HL-60 (cell line): Measurements from ENCODE around the gene FRAT1.
A peak's percentile ranks its signal among the peaks of the same experiment; 100 is the strongest.
"Not testable (repeated sequence)": the region's sequence is repeated elsewhere in the genome, so short reads cannot be mapped to it uniquely, and the experiment has no call there.

ENCODE experiments used
- DNase-seq, 2 experiments: peaks; one replicate each; pipeline ENCODE4 v3.0.0-alpha.2; 2010 to 2020; ENCODE audit warnings: low read depth in 1 of 2, low spot score in 1 of 2
- H3K27ac ChIP-seq: fragments of 250-450 bp; sonication (Bioruptor Pico); replicated peaks from 2 replicates; pipeline ENCODE4 v1.5.1; 2020; ENCODE audit warnings: mild to moderate bottlenecking, moderate library complexity
- H3K27me3 ChIP-seq: fragments of 250-450 bp; sonication (Bioruptor Pico); 2 replicates; pipeline ENCODE4 v1.5.1; 2021; ENCODE audit warnings: mild to moderate bottlenecking, moderate library complexity; ENCODE audit not compliant: insufficient read depth, poor library complexity, severe bottlenecking
- H3K4me3 ChIP-seq: replicated peaks from 2 replicates; pipeline ENCODE4 v1.5.1; 2011; ENCODE audit warnings: mild to moderate bottlenecking, control low read depth, low read length; ENCODE audit not compliant: insufficient read depth
- GABPA ChIP-seq: IDR thresholded peaks from 2 replicates; pipeline ENCODE4 v1.6.1; 2012; ENCODE audit warnings: low read depth
- POLR2AphosphoS5 ChIP-seq: IDR thresholded peaks from 2 replicates; pipeline ENCODE4 v1.6.1; 2012; ENCODE audit warnings: low read depth
- SPI1 ChIP-seq: IDR thresholded peaks from 2 replicates; pipeline ENCODE4 v1.6.1; 2012; ENCODE audit warnings: low read depth, mild to moderate bottlenecking, borderline replicate concordance
- TF ChIP-seq, protein P1 (sequence below): IDR thresholded peaks from 2 replicates; pipeline ENCODE4 v1.6.1; 2012; ENCODE audit warnings: low read depth; ENCODE audit not compliant: insufficient replicate concordance
- TF ChIP-seq, protein P2 (sequence below): IDR thresholded peaks from one replicate; pipeline ENCODE4 v1.5.1; 2011; ENCODE audit warnings: low read length, control low read depth, inconsistent platforms; ENCODE audit not compliant: insufficient read depth

Gene FRAT1

DNA sequence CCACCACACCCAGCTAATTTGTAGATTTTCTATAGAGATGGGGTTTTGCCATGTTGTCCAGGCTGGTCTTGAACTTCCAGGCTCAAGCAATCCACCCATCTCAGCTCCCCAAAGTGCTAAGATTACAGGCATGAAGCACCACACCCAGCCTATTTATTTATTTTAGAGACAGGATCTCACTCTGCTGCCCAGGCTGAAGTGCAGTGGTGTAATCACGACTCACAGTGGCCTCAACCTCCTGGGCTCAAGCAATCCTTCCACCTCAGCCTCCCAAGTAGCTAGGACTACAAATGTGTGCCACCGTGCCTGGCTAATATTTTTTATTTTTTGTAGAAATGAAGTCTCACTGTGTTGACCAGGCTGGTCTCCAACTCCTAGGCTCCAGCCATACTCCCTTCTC lies 22.3 kb downstream of the FRAT1 start:
- no peaks in the 10 kb centered on the region for H3K27me3 ChIP-seq
- H3K4me3 ChIP-seq, result no peak overlapping the region
- DNase-seq, result no peak
- H3K27ac ChIP-seq, result no peak overlapping the region
- TF ChIP-seq, protein P1, sequence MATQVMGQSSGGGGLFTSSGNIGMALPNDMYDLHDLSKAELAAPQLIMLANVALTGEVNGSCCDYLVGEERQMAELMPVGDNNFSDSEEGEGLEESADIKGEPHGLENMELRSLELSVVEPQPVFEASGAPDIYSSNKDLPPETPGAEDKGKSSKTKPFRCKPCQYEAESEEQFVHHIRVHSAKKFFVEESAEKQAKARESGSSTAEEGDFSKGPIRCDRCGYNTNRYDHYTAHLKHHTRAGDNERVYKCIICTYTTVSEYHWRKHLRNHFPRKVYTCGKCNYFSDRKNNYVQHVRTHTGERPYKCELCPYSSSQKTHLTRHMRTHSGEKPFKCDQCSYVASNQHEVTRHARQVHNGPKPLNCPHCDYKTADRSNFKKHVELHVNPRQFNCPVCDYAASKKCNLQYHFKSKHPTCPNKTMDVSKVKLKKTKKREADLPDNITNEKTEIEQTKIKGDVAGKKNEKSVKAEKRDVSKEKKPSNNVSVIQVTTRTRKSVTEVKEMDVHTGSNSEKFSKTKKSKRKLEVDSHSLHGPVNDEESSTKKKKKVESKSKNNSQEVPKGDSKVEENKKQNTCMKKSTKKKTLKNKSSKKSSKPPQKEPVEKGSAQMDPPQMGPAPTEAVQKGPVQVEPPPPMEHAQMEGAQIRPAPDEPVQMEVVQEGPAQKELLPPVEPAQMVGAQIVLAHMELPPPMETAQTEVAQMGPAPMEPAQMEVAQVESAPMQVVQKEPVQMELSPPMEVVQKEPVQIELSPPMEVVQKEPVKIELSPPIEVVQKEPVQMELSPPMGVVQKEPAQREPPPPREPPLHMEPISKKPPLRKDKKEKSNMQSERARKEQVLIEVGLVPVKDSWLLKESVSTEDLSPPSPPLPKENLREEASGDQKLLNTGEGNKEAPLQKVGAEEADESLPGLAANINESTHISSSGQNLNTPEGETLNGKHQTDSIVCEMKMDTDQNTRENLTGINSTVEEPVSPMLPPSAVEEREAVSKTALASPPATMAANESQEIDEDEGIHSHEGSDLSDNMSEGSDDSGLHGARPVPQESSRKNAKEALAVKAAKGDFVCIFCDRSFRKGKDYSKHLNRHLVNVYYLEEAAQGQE, result no peak
- TF ChIP-seq GABPA (no peak), POLR2AphosphoS5 (no peak)
- TF ChIP-seq, protein P2, sequence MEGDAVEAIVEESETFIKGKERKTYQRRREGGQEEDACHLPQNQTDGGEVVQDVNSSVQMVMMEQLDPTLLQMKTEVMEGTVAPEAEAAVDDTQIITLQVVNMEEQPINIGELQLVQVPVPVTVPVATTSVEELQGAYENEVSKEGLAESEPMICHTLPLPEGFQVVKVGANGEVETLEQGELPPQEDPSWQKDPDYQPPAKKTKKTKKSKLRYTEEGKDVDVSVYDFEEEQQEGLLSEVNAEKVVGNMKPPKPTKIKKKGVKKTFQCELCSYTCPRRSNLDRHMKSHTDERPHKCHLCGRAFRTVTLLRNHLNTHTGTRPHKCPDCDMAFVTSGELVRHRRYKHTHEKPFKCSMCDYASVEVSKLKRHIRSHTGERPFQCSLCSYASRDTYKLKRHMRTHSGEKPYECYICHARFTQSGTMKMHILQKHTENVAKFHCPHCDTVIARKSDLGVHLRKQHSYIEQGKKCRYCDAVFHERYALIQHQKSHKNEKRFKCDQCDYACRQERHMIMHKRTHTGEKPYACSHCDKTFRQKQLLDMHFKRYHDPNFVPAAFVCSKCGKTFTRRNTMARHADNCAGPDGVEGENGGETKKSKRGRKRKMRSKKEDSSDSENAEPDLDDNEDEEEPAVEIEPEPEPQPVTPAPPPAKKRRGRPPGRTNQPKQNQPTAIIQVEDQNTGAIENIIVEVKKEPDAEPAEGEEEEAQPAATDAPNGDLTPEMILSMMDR, result no peak

DNA sequence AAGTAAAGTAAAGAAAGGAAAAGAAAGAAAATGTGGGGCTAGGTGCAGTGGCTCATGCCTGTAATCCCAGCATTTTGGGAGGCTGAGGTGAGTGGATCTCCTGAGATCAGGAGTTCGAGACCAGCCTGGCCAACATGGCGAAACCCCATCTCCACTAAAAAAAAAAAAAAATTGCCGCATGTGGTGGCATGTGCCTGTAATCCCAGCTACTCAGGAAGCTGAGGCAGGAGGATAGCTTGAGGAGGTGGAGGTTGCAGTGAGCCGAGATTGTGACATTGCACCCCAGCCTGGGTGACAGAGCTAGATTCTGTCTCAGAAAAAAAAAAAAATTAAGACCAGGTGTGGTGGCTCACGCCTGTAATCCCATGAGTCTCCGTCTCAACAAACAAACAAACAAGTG lies 24.6 kb downstream of the FRAT1 start:
- 0 out of 2 replicates have a peak overlapping the region, but pooled peaks have one; percentile 4 for H3K27ac ChIP-seq
- not testable (repeated sequence) for H3K27me3 ChIP-seq, H3K4me3 ChIP-seq
- DNase-seq, result peak in 1 of 2 experiments; percentile 67

DNA sequence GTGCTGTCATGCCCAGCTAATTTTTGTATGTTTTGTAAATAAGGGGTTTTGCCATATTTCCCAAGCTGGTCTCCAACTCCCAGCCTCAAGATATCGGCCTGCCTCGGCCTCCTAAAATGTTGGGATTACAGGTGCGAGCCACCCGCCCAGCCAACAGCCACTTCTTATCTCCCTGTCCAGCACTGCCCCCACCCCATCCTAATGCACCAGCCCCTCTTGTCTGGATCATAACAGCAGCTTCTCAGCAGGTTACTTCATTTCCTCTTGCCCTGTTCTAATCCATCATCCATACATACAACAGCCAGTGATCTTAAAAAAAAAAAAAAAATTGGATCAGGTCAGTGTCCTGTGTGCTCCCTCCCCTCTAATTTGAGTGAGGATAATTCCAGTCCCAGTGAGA lies 28.2 kb downstream of the FRAT1 start:
- no peak overlapping the region for H3K4me3 ChIP-seq
- no peak overlapping the region for H3K27ac ChIP-seq
- TF ChIP-seq SPI1 (no peak), GABPA (no peak), POLR2AphosphoS5 (no peak)
- TF ChIP-seq, protein P1, result no peak
- TF ChIP-seq, protein P2, result no peak
- no peak for DNase-seq
- H3K27me3 ChIP-seq, result no peaks in the 10 kb centered on the region

DNA sequence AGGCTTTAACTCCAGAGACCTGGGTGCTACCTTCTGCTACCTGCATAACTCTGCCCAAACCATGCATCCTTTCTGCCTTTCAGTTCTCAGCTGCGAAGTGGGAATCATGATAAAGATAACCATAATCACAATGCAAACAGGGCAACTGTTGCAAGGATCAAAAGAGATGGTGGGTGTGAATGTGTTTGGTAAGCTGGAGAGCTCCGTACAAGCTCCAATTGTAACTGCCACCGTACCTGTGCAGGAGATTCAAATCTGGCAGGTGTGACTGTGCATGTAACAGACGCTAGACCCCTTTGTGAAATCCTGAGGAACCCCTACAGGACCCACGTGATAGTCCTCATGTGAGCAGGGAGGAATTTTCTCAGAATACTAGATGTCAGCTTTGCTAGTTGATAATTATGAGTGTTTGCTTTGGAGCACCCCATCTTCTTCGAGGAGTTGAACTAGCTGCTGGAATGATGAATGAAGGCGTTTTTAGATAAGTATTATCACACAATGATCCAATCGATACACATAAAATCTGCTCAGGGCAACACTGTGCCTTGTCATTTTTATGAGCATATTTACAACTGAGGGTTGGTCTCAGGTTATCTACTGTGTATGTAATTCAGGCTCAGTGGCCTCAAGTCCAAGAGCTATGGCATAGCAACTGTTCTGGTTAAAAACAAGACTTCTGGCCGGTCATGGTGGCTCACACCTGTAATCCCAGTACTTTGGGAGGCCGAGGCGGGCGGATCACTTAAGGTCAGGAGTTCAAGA lies 30.9 kb downstream of the FRAT1 start:
- Histone ChIP-seq H3K27me3 (no peaks in the 10 kb centered on the region), H3K4me3 (no peak overlapping the region), H3K27ac (no peak overlapping the region)
- TF ChIP-seq, protein P1, result no peak
- TF ChIP-seq GABPA (no peak), SPI1 (no peak), POLR2AphosphoS5 (no peak)
- TF ChIP-seq, protein P2, result no peak
- no peak for DNase-seq
